ENCODE results near the gene PECR.
"Not testable (repeated sequence)": the region's sequence is repeated elsewhere in the genome, so short reads cannot be mapped to it uniquely, and the experiment has no call there.

The PECR gene

GRCh38 chr2:216002101-216002678, 79.4 kb downstream of the PECR start:
- no peak for DNase-seq (ENCODE audit: low read depth)

- no peak for DNase-seq (ENCODE audit: low read depth)
Measured at GRCh38 chr2:216001216-216002100, 80.2 kb downstream of the PECR start.

- DNase-seq (ENCODE audit: low read depth) = no peak
Measured at GRCh38 chr2:215998636-215999035, 83.0 kb downstream of the PECR start.

GRCh38 chr2:215997219-215997618, 84.4 kb downstream of the PECR start:
- DNase-seq (ENCODE audit: low read depth) = no peak

- no peak for DNase-seq (ENCODE audit: low read depth)
Measured at GRCh38 chr2:215994911-215995310, 86.7 kb downstream of the PECR start.

- not testable (repeated sequence) for DNase-seq (ENCODE audit: low read depth)
Measured at GRCh38 chr2:215988556-215989207, 92.9 kb downstream of the PECR start.
